NCI-H2227 (cell line): ENCODE data around the gene SCCPDH.
"Not testable (repeated sequence)": the region's sequence is repeated elsewhere in the genome, so short reads cannot be mapped to it uniquely, and the experiment has no call there.

Experiments
- DNase-seq: peaks from one replicate; lab custom pipeline; 2025; ENCODE audit not compliant: unreplicated experiment; lab: John Stamatoyannopoulos, UW

The SCCPDH gene

GRCh38 chr1:246724016-246724730 is at the start of gene SCCPDH:
SCCPDH (plus strand) TSS chr1:246724409; CDS start chr1:246724423, 14 bp downstream.
- DNase-seq, result peak; percentile 89

- DNase-seq, result no peak
These were observed 46.4 kb upstream of the SCCPDH start for GRCh38 chr1:246677842-246678241.

- DNase-seq, result no peak
These were observed 45.1 kb upstream of the SCCPDH start for GRCh38 chr1:246678816-246679793.

DNA sequence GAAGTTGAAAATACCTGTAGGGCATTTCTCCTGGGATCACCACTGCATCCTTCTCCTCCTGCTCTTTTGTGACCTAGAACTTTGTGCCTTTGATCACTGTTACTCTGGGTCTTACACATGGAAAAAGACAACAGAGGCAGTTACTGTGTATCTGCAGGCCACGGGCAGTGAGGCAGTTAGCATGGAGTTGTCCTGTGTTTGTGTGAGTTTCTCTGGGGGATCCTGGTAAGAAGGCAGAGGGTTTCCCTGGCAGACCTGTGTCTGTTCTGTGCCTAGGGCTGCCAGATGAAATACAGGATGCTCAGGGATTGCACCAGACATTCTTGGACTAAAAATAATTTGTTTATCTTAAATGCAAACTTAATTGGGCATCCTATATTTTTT is 44.4 kb upstream of the SCCPDH start:
- DNase-seq, result no peak

DNA sequence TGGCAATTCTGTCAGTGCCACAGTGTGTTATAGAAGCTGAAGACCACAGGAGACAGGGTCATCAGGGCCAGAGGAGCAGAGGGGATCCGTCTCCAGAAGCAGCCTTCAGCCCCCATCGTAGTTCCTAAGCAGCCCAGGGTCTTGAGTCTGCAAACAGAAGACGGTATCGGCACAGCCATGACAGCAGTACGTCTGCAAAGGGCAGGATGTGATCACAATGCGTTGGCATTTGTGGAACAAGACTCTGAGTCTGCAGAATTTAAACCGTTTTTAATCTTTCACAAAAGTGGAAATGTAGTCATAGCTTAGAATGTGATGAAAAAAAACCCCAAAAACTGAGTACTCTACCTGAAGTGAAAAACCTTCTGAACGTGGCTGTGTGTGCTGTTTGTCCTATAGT is 44.0 kb upstream of the SCCPDH start:
- no peak for DNase-seq

DNA sequence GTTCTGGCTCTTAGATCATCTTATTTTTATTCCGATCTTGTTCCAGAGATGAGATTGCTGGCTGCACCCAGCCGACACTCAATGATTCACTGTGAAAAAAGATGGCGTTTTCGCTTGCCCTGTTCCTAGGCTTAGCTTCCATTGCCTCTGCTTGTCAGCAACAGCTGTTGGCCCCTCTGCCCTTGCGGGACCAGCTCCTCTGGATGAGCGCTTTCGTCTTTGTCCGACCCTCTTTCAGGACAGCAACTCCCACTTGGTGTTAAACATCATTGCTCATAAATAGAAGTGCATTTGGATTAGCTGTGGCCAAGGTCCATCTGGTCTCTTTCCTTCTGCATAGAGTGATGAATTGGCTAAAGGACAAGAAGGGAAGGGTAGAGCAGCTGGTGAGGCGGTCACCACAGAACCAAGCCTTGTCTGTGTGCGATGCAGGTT is 43.5 kb upstream of the SCCPDH start:
- peak; percentile 10 for DNase-seq

GRCh38 chr1:246681900-246682895 is 42.0 kb upstream of the SCCPDH start:
- peak; percentile 7 for DNase-seq

DNA sequence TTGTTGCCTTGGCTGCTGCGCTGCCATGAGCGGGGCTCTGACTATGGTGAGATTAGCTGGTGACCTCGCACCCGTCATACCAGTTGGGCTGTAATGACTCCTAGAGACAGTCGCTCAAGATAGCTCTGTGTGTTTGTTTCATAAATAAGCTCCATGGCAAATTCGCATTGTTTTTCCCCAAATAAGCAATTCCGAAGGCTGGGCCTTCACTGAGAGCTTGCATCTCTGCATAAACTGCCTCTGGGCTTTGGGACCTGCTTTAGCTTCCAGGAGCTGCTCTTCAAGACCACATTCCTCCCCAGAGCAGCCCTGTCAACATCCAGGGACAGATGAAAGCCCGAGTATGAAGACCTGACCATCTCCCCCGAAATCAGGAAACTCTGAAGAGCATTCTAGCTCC is 40.7 kb upstream of the SCCPDH start:
- no peak for DNase-seq

DNA sequence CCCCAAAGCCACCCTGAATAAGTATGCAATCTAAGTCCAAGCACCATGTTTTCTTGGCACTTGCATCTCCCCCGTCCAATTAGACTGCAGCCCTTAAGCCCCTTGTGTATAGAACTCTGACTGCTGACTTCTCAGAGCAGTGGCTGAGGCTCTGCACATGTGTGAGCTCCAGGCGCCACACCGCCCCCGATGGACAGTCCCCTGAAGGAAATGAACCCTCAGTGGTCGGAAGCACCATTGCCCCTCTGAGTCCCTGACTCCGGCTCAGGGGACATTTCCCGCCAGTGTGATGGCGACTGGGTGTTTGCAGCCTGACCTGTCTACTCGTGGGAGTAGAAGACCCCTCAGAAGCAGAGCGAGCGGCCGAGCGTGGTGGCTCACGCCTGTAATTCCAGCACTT is 37.2 kb upstream of the SCCPDH start:
- no peak for DNase-seq

DNA sequence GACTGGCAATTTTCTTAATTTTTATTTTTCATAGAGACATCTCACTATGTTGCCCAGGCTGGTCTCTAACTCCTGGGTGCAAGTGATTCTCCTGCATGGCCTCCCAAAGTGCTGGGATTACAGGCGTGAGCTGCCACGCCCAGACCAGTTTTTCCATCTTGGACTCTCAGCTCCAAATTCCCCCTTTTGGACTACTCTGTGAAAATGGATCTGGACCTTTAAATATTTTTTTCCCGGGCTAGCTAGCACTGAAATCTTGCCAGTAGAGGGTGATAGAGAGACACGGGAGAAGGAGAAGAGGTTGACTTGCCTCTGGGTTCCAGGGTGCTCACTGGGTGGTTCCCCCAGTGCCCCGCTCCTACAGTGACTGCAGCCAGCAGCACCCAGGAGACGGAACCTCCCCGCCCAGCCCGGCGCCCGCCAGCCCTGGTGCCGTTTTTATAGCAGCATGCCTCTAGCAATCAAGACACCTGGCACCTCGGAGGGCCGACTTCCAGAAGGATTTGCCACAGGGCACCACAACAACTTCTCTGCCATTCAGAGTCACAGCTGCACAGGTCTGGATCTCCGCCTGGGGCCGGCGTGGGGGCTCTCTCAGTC is 34.7 kb upstream of the SCCPDH start:
- peak; percentile 87 for DNase-seq

- peak; percentile 31 for DNase-seq
These were observed 34.1 kb upstream of the SCCPDH start for GRCh38 chr1:246690100-246690499.

- DNase-seq, result peak; percentile 41
These were observed 32.4 kb upstream of the SCCPDH start for GRCh38 chr1:246691622-246692495.

DNA sequence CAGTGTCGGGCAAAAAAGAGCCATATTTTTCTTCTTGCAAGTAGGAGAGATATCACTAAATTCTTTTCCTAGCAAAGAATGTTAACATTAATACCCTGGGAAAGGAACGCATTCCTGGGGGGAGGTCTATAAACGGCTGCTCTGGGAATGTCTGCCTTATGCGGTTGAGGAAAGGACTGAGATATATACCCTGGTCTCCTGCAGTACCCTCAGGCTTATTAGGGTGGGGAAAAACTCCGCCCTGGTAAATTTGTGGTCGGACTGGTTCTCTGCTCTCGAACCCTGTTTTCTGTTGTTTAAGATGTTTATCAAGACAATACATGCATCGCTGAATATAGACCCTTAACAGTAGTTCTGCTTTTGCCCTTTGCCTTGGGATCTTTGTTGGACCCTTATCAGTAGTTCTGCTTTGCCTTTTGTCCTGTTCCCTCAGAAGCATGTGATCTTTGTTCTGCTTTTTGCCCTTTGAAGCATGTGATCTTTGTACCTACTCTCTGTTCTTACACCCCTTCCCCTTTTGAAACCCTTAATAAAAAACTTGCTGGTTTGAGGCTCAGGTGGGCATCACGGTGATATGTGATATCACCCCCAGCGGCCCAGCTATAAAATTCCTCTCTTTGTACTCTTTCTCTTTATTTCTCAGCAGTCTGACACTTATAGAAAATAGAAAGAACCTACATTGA is 29.9 kb upstream of the SCCPDH start:
- DNase-seq, result not testable (repeated sequence)

DNA sequence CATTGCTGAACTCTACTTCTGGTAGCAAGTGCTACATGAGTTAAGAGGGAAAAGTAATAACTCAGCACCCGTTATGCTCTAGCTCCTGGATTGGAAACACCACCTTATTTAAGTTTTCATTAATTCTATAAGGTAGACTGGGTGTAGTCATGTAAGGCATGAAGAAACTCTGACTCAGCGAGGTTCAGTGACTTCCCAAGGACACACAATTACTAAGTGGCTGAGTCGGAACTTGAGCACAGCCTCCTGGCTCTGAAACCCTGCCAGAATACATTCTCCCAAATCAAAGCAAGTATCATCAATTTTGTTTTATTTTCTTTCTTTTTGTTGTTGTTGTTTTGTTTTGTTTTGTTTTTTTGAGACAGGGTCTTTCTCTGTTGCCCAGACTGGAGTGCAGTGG is 29.1 kb upstream of the SCCPDH start:
- DNase-seq, result no peak

GRCh38 chr1:246695666-246696065 is 28.5 kb upstream of the SCCPDH start:
- no peak for DNase-seq

GRCh38 chr1:246698466-246699094 is 25.6 kb upstream of the SCCPDH start:
- DNase-seq, result no peak

DNA sequence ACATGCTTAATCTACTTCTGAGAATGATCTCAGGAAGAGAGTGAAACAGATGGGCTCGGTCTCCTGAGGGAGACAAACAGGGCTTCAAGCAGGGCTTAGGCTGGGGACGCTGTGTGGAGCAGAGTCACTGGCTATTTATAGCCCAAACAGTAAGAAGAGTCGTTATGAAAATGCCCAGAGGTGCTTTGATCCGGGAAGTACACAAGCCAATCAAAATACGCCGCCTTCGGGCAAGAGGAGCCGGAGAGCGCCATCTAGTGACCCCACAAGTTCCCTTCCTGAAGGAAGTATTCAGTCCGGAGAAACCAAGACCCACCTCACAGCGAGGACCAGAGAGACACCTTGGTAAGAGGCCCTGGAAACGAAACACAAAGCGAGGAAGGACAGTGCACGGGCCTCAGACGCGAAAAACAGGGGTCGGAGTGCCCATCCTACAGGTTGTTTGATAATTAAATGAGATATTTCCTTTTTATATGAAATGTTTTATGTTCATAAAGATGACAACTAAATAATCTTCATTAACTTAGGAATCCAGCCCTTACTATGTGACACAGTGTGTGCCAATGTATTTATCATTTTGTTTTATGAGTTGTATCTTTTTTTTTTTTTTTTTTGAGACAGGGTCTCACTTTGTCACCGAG is 25.0 kb upstream of the SCCPDH start:
- DNase-seq, result peak; percentile 87

DNA sequence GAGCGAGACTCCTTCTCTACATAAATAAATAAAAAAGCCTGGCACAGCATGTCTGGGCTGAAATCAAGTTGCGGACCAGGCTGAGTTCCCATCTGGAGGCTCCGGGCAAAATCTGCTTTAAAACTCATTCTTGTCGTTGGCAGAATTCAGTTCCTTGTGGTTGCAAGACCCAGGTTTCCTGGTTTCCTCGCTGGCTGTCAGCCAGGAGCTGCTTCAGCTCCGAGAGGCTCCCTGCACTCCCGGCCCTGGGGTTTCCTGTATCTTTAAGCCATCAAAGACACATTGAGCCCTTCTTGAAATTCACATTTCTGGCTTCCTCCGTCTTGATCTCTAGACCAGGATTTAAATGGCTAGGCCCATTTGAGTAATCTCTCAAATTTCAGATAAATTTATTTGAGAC is 20.6 kb upstream of the SCCPDH start:
- DNase-seq, result no peak
